ENCODE data around the gene POPDC2. TPM values are rescaled to one million over a fixed set of nuclear protein-coding genes. Genes with fewer than 3 reads are reported as not detected.

POPDC2 gene
- polyA plus RNA-seq, 1 of the 3 experiments (the other 2 are of a cell fraction): 19.9 TPM

- ChIA-PET POLR2A (no interaction called here), CTCF (interaction anchor here (2.3 kb wide), 1 partner anchor 13 kb away, joined by 7 read pairs; no protein-coding TSS in a partner anchor)
- Histone ChIP-seq H3K9me3 (peaks cover 7% of the 10 kb centered on the region), H3F3A (replicated peaks; ENCODE audit: insufficient read depth) (no peaks in the 10 kb centered on the region), H3K4me2 (no peak overlapping the region), H3K9ac (no peak overlapping the region), H3K36me3 (replicated peaks in 1 of 2; ENCODE audit: control insufficient read depth in 1 of 2, insufficient read depth in 2 of 2, low read length in 1 of 2) (no peaks in the 10 kb centered on the region), H3K4me1 (ENCODE audit: control insufficient read depth in 1 of 2, insufficient read depth in 2 of 2, low read depth in 1 of 2, low read length in 1 of 2) (no peaks in the 10 kb centered on the region), H3K27me3 (ENCODE audit: insufficient read depth) (no peaks in the 10 kb centered on the region), H3K27ac (ENCODE audit: low read depth in 2 of 2, low read length in 1 of 2) (no peak overlapping the region), H3K79me2 (ENCODE audit: insufficient read depth) (no peaks in the 10 kb centered on the region), H4K20me1 (ENCODE audit: insufficient read depth) (no peaks in the 10 kb centered on the region), H3K9me2 (no peaks in the 10 kb centered on the region), H2AFZ (ENCODE audit: low read depth) (no peak overlapping the region), H3K4me3 (ENCODE audit: low read depth in 2 of 2, low read length in 1 of 2) (no peak overlapping the region)
- 95% methylated on average over 3 of the region's 4 CpGs for WGBS (ENCODE audit: low lambda C conversion rate)
- no peak for DNase-seq
- TF ChIP-seq USF1 (IDR thresholded peaks at IDR 0.05; ENCODE audit: borderline replicate concordance, low read depth) (no peak), EZH2phosphoT487 (IDR thresholded peaks at IDR 0.05; ENCODE audit: borderline replicate concordance, low read depth) (no peak), NRF1 (IDR thresholded peaks at IDR 0.05; ENCODE audit: low read depth, low read length) (no peak), REST (IDR thresholded peaks at IDR 0.05; ENCODE audit: low read depth, low read length) (no peak), FOXM1 (IDR thresholded peaks at IDR 0.05; ENCODE audit: low read depth) (no peak), SIN3A (IDR thresholded peaks at IDR 0.05; ENCODE audit: borderline replicate concordance, low read depth, low read length) (no peak), MXI1 (IDR thresholded peaks at IDR 0.05; ENCODE audit: low read depth, low read length) (no peak), JUND (IDR thresholded peaks at IDR 0.05) (no peak), TCF12 (IDR thresholded peaks at IDR 0.05) (no peak), MEF2A (IDR thresholded peaks at IDR 0.05; ENCODE audit: borderline replicate concordance, low read depth) (no peak), RFX5 (IDR thresholded peaks at IDR 0.05; ENCODE audit: low read length) (no peak), EP300 (IDR thresholded peaks at IDR 0.05; ENCODE audit: borderline replicate concordance in 1 of 2, low read depth in 1 of 2, low read length in 1 of 2) (no peak), IRF3 (IDR thresholded peaks at IDR 0.05; ENCODE audit: low read depth, low read length) (no peak), YY1 (IDR thresholded peaks at IDR 0.05; ENCODE audit: low read depth) (no peak), RAD21 (IDR thresholded peaks at IDR 0.05; ENCODE audit: low read length) (no peak), MAX (IDR thresholded peaks at IDR 0.05; ENCODE audit: low read depth) (no peak)
- TF ChIP-seq, protein P1, sequence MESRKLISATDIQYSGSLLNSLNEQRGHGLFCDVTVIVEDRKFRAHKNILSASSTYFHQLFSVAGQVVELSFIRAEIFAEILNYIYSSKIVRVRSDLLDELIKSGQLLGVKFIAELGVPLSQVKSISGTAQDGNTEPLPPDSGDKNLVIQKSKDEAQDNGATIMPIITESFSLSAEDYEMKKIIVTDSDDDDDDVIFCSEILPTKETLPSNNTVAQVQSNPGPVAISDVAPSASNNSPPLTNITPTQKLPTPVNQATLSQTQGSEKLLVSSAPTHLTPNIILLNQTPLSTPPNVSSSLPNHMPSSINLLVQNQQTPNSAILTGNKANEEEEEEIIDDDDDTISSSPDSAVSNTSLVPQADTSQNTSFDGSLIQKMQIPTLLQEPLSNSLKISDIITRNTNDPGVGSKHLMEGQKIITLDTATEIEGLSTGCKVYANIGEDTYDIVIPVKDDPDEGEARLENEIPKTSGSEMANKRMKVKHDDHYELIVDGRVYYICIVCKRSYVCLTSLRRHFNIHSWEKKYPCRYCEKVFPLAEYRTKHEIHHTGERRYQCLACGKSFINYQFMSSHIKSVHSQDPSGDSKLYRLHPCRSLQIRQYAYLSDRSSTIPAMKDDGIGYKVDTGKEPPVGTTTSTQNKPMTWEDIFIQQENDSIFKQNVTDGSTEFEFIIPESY (IDR thresholded peaks at IDR 0.05; ENCODE audit: borderline replicate concordance, low read depth): no peak
- TF ChIP-seq, protein P2, sequence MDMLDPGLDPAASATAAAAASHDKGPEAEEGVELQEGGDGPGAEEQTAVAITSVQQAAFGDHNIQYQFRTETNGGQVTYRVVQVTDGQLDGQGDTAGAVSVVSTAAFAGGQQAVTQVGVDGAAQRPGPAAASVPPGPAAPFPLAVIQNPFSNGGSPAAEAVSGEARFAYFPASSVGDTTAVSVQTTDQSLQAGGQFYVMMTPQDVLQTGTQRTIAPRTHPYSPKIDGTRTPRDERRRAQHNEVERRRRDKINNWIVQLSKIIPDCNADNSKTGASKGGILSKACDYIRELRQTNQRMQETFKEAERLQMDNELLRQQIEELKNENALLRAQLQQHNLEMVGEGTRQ (IDR thresholded peaks at IDR 0.05; ENCODE audit: borderline replicate concordance, low read depth, low read length): no peak
These were observed 46.5 kb downstream of the POPDC2 start for GRCh38 chr3:119613872-119614271.
